ENCODE measurements around the gene CCDC195.
"Not testable (repeated sequence)": the region's sequence is repeated elsewhere in the genome, so short reads cannot be mapped to it uniquely, and the experiment has no call there.

The CCDC195 gene

GRCh38 chr2:224690868-224691267 is 25.3 kb downstream of the CCDC195 start:
- no peak for DNase-seq

GRCh38 chr2:224689539-224689938 is 26.6 kb downstream of the CCDC195 start:
- no peak for DNase-seq

GRCh38 chr2:224688997-224689396 is 27.2 kb downstream of the CCDC195 start:
- DNase-seq, result no peak

- no peak for DNase-seq
These were observed 29.0 kb downstream of the CCDC195 start for GRCh38 chr2:224687156-224687555.

GRCh38 chr2:224685121-224685520 is 31.0 kb downstream of the CCDC195 start:
- DNase-seq, result no peak

- no peak for DNase-seq
These were observed 34.0 kb downstream of the CCDC195 start for GRCh38 chr2:224682134-224682533.

- no peak for DNase-seq
These were observed 44.4 kb downstream of the CCDC195 start for GRCh38 chr2:224671731-224672130.

- no peak for DNase-seq
These were observed 46.0 kb downstream of the CCDC195 start for GRCh38 chr2:224670203-224670602.

GRCh38 chr2:224669449-224669848 is 46.7 kb downstream of the CCDC195 start:
- DNase-seq, result no peak

GRCh38 chr2:224668123-224668909 is 47.8 kb downstream of the CCDC195 start:
- no peak for DNase-seq

GRCh38 chr2:224666951-224667553 is 49.1 kb downstream of the CCDC195 start:
- no peak for DNase-seq

- not testable (repeated sequence) for DNase-seq
These were observed 52.8 kb downstream of the CCDC195 start for GRCh38 chr2:224663322-224663721.

- DNase-seq, result not testable (repeated sequence)
These were observed 54.5 kb downstream of the CCDC195 start for GRCh38 chr2:224661708-224662107.

- no peak for DNase-seq
These were observed 56.5 kb downstream of the CCDC195 start for GRCh38 chr2:224659714-224660113.

GRCh38 chr2:224658780-224659405 is 57.3 kb downstream of the CCDC195 start:
- DNase-seq, result no peak

- DNase-seq, result no peak
These were observed 58.8 kb downstream of the CCDC195 start for GRCh38 chr2:224657349-224657748.

- DNase-seq, result no peak
These were observed 61.1 kb downstream of the CCDC195 start for GRCh38 chr2:224655006-224655537.

Data from stimulated activated CD4-positive, alpha-beta T cell treated with anti-CD3 and anti-CD28 coated beads, Interleukin-2, amount 100 ng/mL, for 24 hours (primary cell).